PC-9 (cell line): ENCODE measurements around the gene STX3. TPM values are rescaled to one million over a fixed set of nuclear protein-coding genes. Genes with fewer than 3 reads are reported as not detected.

Experiments
- BruUV-seq: library from RNA; stranded (reverse); fragments of 400-500 nt; replicated peaks from 2 replicates; lab custom pipeline; 2021; lab: Mats Ljungman, UMichigan
- CTCF ChIA-PET: fragments of 300-600 bp; sonication (Branson Sonifier 250); formaldehyde crosslinking; loops from one replicate; lab custom pipeline; 2022; ENCODE audit warnings: antibody characterized with exemption; lab: Charles Lee
- POLR2A ChIA-PET: fragments of 300-600 bp; sonication (Branson Sonifier 250); formaldehyde crosslinking; loops from one replicate; lab custom pipeline; 2022; ENCODE audit warnings: antibody characterized with exemption; ENCODE audit not compliant: unreplicated experiment; lab: Charles Lee
- DNase-seq, 2 experiments: peaks; one replicate each; pipeline versions ENCODE4 v3.0.0 to v3.0.0-alpha.2; 2015 to 2022; ENCODE audit warnings: mixed read lengths in 1 of 2
- H2AFZ ChIP-seq: fragments of 200-600 bp; sonication (generic); 2 replicates; pipeline ENCODE4 v1.8.1; 2017; ENCODE audit warnings: antibody characterized with exemption
- H3F3A ChIP-seq: fragments of 200-600 bp; sonication (generic); 2 replicates; pipeline ENCODE4 v1.8.1; 2017; ENCODE audit warnings: antibody characterized with exemption, mild to moderate bottlenecking, low read depth; ENCODE audit not compliant: insufficient read depth
- H3K27ac ChIP-seq: fragments of 200-600 bp; sonication (generic); 2 replicates; pipeline ENCODE4 v1.6.1; 2016; ENCODE audit warnings: mixed run types
- H3K27me3 ChIP-seq: fragments of 200-600 bp; sonication (generic); 2 replicates; pipeline ENCODE4 v1.6.1; 2016; ENCODE audit warnings: low read depth, mixed run types; ENCODE audit not compliant: insufficient read depth
- H3K36me3 ChIP-seq: fragments of 200-600 bp; sonication (generic); 2 replicates; pipeline ENCODE4 v1.6.1; 2016; ENCODE audit warnings: low read depth, mixed run types
- H3K4me1 ChIP-seq: fragments of 200-600 bp; sonication (generic); replicated peaks from 2 replicates; pipeline ENCODE4 v1.6.1; 2016; ENCODE audit warnings: mixed run types; ENCODE audit not compliant: insufficient read depth
- H3K4me2 ChIP-seq: fragments of 200-600 bp; sonication (generic); 2 replicates; pipeline ENCODE4 v1.6.1; 2017; ENCODE audit warnings: mixed run types
- H3K4me3 ChIP-seq: fragments of 200-600 bp; sonication (generic); 2 replicates; pipeline ENCODE4 v1.6.1; 2016; ENCODE audit warnings: mixed run types
- H3K79me2 ChIP-seq: fragments of 200-600 bp; sonication (generic); 2 replicates; pipeline ENCODE4 v1.6.1; 2017; ENCODE audit warnings: low read depth, mixed run types
- H3K9me2 ChIP-seq: fragments of 200-600 bp; sonication (generic); 2 replicates; pipeline ENCODE4 v1.8.1; 2017; ENCODE audit warnings: mild to moderate bottlenecking; ENCODE audit not compliant: insufficient read depth
- H3K9me3 ChIP-seq: fragments of 200-600 bp; sonication (generic); 2 replicates; pipeline ENCODE4 v1.8.1; 2016; ENCODE audit warnings: low read depth; ENCODE audit not compliant: insufficient read depth
- H4K20me1 ChIP-seq: fragments of 200-600 bp; sonication (generic); 2 replicates; pipeline ENCODE4 v1.8.1; 2017; ENCODE audit not compliant: insufficient read depth
- CTCF ChIP-seq: fragments of 200-600 bp; sonication (generic); conservative IDR thresholded peaks from 2 replicates; pipeline ENCODE4 v1.6.1; 2017; ENCODE audit warnings: mixed run types, antibody characterized with exemption, mild to moderate bottlenecking, moderate library complexity
- EZH2 ChIP-seq: fragments of 200-600 bp; sonication (generic); IDR thresholded peaks from 2 replicates; pipeline ENCODE4 v1.8.0; 2017; ENCODE audit warnings: antibody characterized with exemption, low read depth
- intact Hi-C: fragments of 100-400 bp; cut with micrococcal nuclease; formaldehyde crosslinking; loops from one replicate; pipeline ENCODE4 v1.10.0; 2022; ENCODE audit not compliant: unreplicated experiment
- total RNA-seq: library from RNA; stranded (reverse); gene quantifications from 2 replicates; pipeline ENCODE4 v1.2.3, GENCODE V29; 2021

STX3 gene
- total RNA-seq, 1 experiment from 2014 or later = 50.1 TPM

- TF ChIP-seq CTCF (no peak), EZH2 (no peak)
- Histone ChIP-seq H3K4me3 (no peak overlapping the region), H2AFZ (no peak overlapping the region), H3F3A (no peaks in the 10 kb centered on the region), H3K4me2 (no peak overlapping the region), H3K27ac (no peak overlapping the region), H3K27me3 (no peaks in the 10 kb centered on the region), H3K9me2 (no peaks in the 10 kb centered on the region), H3K36me3 (no peaks in the 10 kb centered on the region), H4K20me1 (no peaks in the 10 kb centered on the region), H3K9me3 (no peaks in the 10 kb centered on the region), H3K4me1 (no peaks in the 10 kb centered on the region), H3K79me2 (no peaks in the 10 kb centered on the region)
- ChIA-PET POLR2A (no interaction called here), CTCF (no interaction called here)
- DNase-seq = no peak
- BruUV-seq = no TSS peak
- intact Hi-C loops = no loop called here
Measured at GRCh38 chr11:59728913-59729312, 26.3 kb upstream of the STX3 start.

- no peak overlapping the region for H3K4me3 ChIP-seq
- ChIA-PET POLR2A (no interaction called here), CTCF (no interaction called here)
- no peak overlapping the region for H2AFZ ChIP-seq
- no peaks in the 10 kb centered on the region for H3K27me3 ChIP-seq
- H3K4me1 ChIP-seq = no peaks in the 10 kb centered on the region
- intact Hi-C loops = no loop called here
- no peak overlapping the region for H3K27ac ChIP-seq
- no peaks in the 10 kb centered on the region for H3K9me2 ChIP-seq
- H3K79me2 ChIP-seq = no peaks in the 10 kb centered on the region
- BruUV-seq = no TSS peak
- no peak overlapping the region for H3K4me2 ChIP-seq
- H3F3A ChIP-seq = no peaks in the 10 kb centered on the region
- H3K36me3 ChIP-seq = no peaks in the 10 kb centered on the region
- TF ChIP-seq EZH2 (no peak), CTCF (no peak)
- no peaks in the 10 kb centered on the region for H3K9me3 ChIP-seq
- no peaks in the 10 kb centered on the region for H4K20me1 ChIP-seq
- DNase-seq = no peak
Measured at GRCh38 chr11:59729834-59730233, 25.3 kb upstream of the STX3 start.

GRCh38 chr11:59730896-59731565 is 24.1 kb upstream of the STX3 start:
- H3K27me3 ChIP-seq = no peaks in the 10 kb centered on the region
- H2AFZ ChIP-seq = no peak overlapping the region
- CTCF ChIA-PET = no interaction called here
- H3K36me3 ChIP-seq = no peaks in the 10 kb centered on the region
- H3K9me2 ChIP-seq = no peaks in the 10 kb centered on the region; the same call in 1 of the 2 replicates
- BruUV-seq = no TSS peak
- no peak overlapping the region for H3K4me2 ChIP-seq
- no peaks in the 10 kb centered on the region for H3K4me1 ChIP-seq
- no peak overlapping the region for H3K4me3 ChIP-seq
- no peaks in the 10 kb centered on the region for H3K9me3 ChIP-seq
- H3K79me2 ChIP-seq = no peaks in the 10 kb centered on the region
- no peak overlapping the region for H3K27ac ChIP-seq
- no peaks in the 10 kb centered on the region for H3F3A ChIP-seq
- intact Hi-C loops = no loop called here
- no peak for DNase-seq
- TF ChIP-seq EZH2 (no peak), CTCF (no peak)
- POLR2A ChIA-PET = no interaction called here
- no peaks in the 10 kb centered on the region for H4K20me1 ChIP-seq
